GM12878 (cell line): ENCODE measurements around the gene HABP2. TPM values are rescaled to one million over a fixed set of nuclear protein-coding genes. Genes with fewer than 3 reads are reported as not detected.

Experiments
- SREBF2 ChIP-seq: IDR thresholded peaks from 2 replicates; pipeline ENCODE4 v1.6.1; 2012; ENCODE audit warnings: mild to moderate bottlenecking, low read length
- polyA plus RNA-seq, 11 experiments: library from polyadenylated mRNA; depleted of rRNA in 4 of 11; unstranded in 6 of 11; stranded (reverse) in 5 of 11; fragments of >200 nt; fragmentation: Nextera tagmentation in 4 of 11; fragmentation: Illumina TruSeq in 1 of 11; extraction: Ambion mirVana in 4 of 11; extraction: Trizol in 1 of 11; gene quantifications; 1 replicate in 1 of 11; 2 replicates in 10 of 11; pipeline versions ENCODE4 v1.2.1 to v1.2.3, GENCODE V29; 2011 to 2016; ENCODE audit warnings: inconsistent platforms in 2 of 11, missing spikeins in 2 of 11, low read depth in 1 of 11
- total RNA-seq, 4 experiments: library from RNA; depleted of rRNA in 3 of 4; stranded (reverse); fragments of >200 nt in 3 of 4; fragmentation: Illumina TruSeq in 1 of 4; extraction: Trizol in 1 of 4; gene quantifications; 2 replicates each; pipeline versions ENCODE4 v1.2.1 to v1.2.3, GENCODE V29; 2013 to 2021
- TF ChIP-seq, protein P1 (sequence below): fragments of 450-650 bp; conservative IDR thresholded peaks from 2 replicates; pipeline ENCODE4 v1.6.1; 2017; ENCODE audit warnings: mild to moderate bottlenecking, moderate library complexity
- TF ChIP-seq, protein P2 (sequence below): fragments of 450-650 bp; IDR thresholded peaks from 2 replicates; pipeline ENCODE4 v1.6.1; 2017; ENCODE audit warnings: mild to moderate bottlenecking, moderate library complexity
- TF ChIP-seq, protein P3 (sequence below): IDR thresholded peaks from 2 replicates; pipeline ENCODE4 v1.6.1; 2011; ENCODE audit warnings: low read depth, low read length, improper control_type of control experiment, borderline replicate concordance

The HABP2 gene
- total and polyA plus RNA-seq, 10 of the 15 experiments (the other 5 are each of a cell fraction or from before 2014, with no cell fraction given) = 0.13 TPM; not detected in 9

DNA sequence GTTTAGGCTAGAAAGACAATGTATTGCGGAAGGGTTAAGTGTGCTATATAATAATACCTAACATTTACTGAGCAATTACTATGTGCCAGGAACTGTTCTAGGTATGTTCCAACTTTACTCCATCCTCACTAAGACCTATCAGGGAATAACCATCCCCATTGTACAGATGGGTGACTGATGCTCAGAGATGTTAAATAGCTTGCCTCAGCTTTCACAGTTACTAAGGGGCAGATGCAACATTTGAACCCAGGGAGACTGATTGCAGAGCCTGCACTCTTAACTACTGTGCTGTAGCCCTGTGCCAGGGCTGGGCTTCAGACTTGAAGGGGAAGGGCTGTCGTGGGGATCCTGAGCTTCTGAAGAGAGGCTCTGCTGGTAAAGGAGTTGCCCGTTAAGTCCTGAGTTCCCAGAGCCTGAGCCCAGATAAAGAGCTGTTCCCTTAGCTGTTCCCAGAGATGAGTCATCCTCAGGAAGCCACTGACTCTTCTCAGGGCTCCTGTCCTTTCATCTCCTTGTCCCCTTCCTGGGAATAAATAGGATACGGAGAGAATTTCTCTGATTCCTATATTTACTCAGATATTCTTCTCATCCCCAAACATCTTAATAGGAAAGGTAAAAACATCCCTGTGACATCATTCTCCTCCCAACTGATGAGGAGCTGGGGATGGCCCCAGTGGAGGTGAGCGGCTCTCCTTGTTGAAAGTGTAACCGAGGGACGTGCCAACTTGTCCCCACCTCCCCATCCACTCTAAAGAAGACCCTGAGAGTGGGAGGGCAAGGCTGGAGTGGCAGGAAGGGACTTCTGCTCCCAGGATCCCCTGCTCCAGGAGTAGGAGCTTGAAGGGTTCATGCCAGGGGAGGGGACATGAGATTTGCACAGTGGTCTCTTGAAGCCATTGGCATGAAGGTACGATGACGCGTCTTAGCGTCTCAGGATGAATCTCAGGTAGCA lies 28.0 kb upstream of the HABP2 start (continued):
- TF ChIP-seq, protein P1, sequence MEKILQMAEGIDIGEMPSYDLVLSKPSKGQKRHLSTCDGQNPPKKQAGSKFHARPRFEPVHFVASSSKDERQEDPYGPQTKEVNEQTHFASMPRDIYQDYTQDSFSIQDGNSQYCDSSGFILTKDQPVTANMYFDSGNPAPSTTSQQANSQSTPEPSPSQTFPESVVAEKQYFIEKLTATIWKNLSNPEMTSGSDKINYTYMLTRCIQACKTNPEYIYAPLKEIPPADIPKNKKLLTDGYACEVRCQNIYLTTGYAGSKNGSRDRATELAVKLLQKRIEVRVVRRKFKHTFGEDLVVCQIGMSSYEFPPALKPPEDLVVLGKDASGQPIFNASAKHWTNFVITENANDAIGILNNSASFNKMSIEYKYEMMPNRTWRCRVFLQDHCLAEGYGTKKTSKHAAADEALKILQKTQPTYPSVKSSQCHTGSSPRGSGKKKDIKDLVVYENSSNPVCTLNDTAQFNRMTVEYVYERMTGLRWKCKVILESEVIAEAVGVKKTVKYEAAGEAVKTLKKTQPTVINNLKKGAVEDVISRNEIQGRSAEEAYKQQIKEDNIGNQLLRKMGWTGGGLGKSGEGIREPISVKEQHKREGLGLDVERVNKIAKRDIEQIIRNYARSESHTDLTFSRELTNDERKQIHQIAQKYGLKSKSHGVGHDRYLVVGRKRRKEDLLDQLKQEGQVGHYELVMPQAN = no peak
- TF ChIP-seq, protein P2, sequence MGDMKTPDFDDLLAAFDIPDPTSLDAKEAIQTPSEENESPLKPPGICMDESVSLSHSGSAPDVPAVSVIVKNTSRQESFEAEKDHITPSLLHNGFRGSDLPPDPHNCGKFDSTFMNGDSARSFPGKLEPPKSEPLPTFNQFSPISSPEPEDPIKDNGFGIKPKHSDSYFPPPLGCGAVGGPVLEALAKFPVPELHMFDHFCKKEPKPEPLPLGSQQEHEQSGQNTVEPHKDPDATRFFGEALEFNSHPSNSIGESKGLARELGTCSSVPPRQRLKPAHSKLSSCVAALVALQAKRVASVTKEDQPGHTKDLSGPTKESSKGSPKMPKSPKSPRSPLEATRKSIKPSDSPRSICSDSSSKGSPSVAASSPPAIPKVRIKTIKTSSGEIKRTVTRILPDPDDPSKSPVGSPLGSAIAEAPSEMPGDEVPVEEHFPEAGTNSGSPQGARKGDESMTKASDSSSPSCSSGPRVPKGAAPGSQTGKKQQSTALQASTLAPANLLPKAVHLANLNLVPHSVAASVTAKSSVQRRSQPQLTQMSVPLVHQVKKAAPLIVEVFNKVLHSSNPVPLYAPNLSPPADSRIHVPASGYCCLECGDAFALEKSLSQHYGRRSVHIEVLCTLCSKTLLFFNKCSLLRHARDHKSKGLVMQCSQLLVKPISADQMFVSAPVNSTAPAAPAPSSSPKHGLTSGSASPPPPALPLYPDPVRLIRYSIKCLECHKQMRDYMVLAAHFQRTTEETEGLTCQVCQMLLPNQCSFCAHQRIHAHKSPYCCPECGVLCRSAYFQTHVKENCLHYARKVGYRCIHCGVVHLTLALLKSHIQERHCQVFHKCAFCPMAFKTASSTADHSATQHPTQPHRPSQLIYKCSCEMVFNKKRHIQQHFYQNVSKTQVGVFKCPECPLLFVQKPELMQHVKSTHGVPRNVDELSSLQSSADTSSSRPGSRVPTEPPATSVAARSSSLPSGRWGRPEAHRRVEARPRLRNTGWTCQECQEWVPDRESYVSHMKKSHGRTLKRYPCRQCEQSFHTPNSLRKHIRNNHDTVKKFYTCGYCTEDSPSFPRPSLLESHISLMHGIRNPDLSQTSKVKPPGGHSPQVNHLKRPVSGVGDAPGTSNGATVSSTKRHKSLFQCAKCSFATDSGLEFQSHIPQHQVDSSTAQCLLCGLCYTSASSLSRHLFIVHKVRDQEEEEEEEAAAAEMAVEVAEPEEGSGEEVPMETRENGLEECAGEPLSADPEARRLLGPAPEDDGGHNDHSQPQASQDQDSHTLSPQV = no peak
- TF ChIP-seq, protein P3, sequence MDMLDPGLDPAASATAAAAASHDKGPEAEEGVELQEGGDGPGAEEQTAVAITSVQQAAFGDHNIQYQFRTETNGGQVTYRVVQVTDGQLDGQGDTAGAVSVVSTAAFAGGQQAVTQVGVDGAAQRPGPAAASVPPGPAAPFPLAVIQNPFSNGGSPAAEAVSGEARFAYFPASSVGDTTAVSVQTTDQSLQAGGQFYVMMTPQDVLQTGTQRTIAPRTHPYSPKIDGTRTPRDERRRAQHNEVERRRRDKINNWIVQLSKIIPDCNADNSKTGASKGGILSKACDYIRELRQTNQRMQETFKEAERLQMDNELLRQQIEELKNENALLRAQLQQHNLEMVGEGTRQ = no peak
- TF ChIP-seq SREBF2 = no peak
